Measurements from ENCODE around the gene FKBP10.

- TF ChIP-seq POLR2A (IDR thresholded peaks at IDR 0.05; ENCODE audit: low read length) (no peak), HDAC2 (IDR thresholded peaks at IDR 0.05) (no peak), KDM5A (IDR thresholded peaks at IDR 0.05) (no peak), FOSB (CRISPR knock-in tag; IDR thresholded peaks at IDR 0.05) (no peak), MAX (IDR thresholded peaks at IDR 0.05) (no peak), REST (IDR thresholded peaks at IDR 0.05) (no peak)
- TF ChIP-seq, protein P1, sequence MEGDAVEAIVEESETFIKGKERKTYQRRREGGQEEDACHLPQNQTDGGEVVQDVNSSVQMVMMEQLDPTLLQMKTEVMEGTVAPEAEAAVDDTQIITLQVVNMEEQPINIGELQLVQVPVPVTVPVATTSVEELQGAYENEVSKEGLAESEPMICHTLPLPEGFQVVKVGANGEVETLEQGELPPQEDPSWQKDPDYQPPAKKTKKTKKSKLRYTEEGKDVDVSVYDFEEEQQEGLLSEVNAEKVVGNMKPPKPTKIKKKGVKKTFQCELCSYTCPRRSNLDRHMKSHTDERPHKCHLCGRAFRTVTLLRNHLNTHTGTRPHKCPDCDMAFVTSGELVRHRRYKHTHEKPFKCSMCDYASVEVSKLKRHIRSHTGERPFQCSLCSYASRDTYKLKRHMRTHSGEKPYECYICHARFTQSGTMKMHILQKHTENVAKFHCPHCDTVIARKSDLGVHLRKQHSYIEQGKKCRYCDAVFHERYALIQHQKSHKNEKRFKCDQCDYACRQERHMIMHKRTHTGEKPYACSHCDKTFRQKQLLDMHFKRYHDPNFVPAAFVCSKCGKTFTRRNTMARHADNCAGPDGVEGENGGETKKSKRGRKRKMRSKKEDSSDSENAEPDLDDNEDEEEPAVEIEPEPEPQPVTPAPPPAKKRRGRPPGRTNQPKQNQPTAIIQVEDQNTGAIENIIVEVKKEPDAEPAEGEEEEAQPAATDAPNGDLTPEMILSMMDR (IDR thresholded peaks at IDR 0.05): no peak
- TF ChIP-seq, protein P2, sequence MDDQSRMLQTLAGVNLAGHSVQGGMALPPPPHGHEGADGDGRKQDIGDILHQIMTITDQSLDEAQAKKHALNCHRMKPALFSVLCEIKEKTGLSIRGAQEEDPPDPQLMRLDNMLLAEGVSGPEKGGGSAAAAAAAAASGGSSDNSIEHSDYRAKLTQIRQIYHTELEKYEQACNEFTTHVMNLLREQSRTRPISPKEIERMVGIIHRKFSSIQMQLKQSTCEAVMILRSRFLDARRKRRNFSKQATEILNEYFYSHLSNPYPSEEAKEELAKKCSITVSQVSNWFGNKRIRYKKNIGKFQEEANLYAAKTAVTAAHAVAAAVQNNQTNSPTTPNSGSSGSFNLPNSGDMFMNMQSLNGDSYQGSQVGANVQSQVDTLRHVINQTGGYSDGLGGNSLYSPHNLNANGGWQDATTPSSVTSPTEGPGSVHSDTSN (IDR thresholded peaks at IDR 0.05): no peak; the same call in 1 of the 2 replicates
Measured at GRCh38 chr17:41823141-41823524, 10.3 kb downstream of the FKBP10 start.

Data from A549 (cell line).